ENCODE data around the gene CCNJ. TPM values are rescaled to one million over a fixed set of nuclear protein-coding genes. Genes with fewer than 3 reads are reported as not detected.

CCNJ gene
- total and polyA plus RNA-seq, 2 of the 13 experiments (the other 11 are each of a cell fraction or from before 2014, with no cell fraction given): 14.1 to 21.5 TPM

DNA sequence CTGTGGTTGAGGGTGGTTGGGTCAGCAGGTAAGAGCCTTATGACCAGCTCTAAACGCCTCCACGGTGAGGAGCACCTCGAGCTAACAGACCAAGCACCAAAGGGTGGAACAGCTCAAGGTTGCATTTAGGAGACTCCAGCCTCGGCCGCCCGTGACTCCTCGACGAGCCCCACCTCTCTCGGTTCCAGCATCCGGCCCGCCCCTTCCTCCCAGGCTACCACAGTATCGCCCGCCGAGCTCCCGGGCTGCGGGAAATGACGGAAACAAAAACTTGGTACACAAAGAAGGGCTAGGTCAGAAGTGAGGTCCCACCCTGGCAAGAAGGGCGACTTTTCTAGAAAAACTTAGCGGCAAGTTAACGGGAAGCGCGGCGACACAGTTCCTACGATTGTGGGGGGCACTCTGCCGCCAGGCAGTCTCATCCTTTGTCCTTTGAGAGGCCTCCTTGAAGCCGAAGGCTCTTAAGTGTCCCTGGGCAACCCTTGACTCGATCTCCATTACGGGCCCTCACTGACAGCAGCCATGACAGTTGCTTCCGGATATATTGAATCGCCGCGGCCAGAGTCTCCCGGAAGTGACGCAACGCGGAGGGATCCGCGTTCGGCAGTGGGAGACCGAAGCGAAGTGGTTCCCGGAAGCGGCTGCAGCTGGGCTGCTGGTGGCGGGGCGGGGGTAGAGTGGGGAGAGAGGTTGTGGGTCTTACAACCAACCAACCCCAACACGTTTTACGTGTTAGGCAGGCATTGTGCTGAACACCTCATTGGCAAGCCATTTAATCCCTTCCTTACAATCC lies 46.5 kb downstream of the CCNJ start (continued):
- TF ChIP-seq ZNF678 (CRISPR knock-in tag; IDR thresholded peaks at IDR 0.05) (no peak), NFIC (IDR thresholded peaks at IDR 0.05; ENCODE audit: low read length) (peak; percentile 71), GATA4 (IDR thresholded peaks at IDR 0.05; ENCODE audit: borderline replicate concordance, low read depth) (peak; percentile 31), PHF20 (CRISPR knock-in tag; IDR thresholded peaks at IDR 0.05) (peak; percentile 96), MIER2 (CRISPR knock-in tag; IDR thresholded peaks at IDR 0.05) (peak; percentile 55; the same call in 1 of the 2 replicates), ZNF570 (CRISPR knock-in tag; IDR thresholded peaks at IDR 0.05; ENCODE audit: borderline replicate concordance) (no peak), ZFP82 (CRISPR knock-in tag; IDR thresholded peaks at IDR 0.05; ENCODE audit: borderline replicate concordance) (no peak; the same call in 1 of the 2 replicates), BRF2 (CRISPR knock-in tag; IDR thresholded peaks at IDR 0.05) (peak; percentile 8; the same call in 1 of the 2 replicates), ONECUT2 (CRISPR knock-in tag; IDR thresholded peaks at IDR 0.05) (no peak), PRPF4 (IDR thresholded peaks at IDR 0.05; ENCODE audit: low read depth, low read length, poor library complexity, severe bottlenecking) (no peak), PAF1 (CRISPR knock-in tag; IDR thresholded peaks at IDR 0.05) (no peak), ZMYM2 (CRISPR knock-in tag; IDR thresholded peaks at IDR 0.05) (no peak), ATF4 (CRISPR knock-in tag; IDR thresholded peaks at IDR 0.05) (peak in 1 of 2 experiments; percentile 93; a peak in 2 of 4 replicates), POLR2AphosphoS2 (IDR thresholded peaks at IDR 0.05; ENCODE audit: low read depth, low read length) (peak; percentile 46; the same call in 1 of the 2 replicates), HNF1B (CRISPR knock-in tag; IDR thresholded peaks at IDR 0.05) (peak; percentile 73; the same call in 1 of the 2 replicates), KAT2B (IDR thresholded peaks at IDR 0.05; ENCODE audit: borderline replicate concordance, low read depth, low read length) (no peak), DZIP1 (CRISPR knock-in tag; IDR thresholded peaks at IDR 0.05) (no peak)
- TF ChIP-seq, protein P1, sequence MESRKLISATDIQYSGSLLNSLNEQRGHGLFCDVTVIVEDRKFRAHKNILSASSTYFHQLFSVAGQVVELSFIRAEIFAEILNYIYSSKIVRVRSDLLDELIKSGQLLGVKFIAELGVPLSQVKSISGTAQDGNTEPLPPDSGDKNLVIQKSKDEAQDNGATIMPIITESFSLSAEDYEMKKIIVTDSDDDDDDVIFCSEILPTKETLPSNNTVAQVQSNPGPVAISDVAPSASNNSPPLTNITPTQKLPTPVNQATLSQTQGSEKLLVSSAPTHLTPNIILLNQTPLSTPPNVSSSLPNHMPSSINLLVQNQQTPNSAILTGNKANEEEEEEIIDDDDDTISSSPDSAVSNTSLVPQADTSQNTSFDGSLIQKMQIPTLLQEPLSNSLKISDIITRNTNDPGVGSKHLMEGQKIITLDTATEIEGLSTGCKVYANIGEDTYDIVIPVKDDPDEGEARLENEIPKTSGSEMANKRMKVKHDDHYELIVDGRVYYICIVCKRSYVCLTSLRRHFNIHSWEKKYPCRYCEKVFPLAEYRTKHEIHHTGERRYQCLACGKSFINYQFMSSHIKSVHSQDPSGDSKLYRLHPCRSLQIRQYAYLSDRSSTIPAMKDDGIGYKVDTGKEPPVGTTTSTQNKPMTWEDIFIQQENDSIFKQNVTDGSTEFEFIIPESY (CRISPR knock-in tag; IDR thresholded peaks at IDR 0.05): peak; percentile 21; the same call in 1 of the 2 replicates
- TF ChIP-seq, protein P2, sequence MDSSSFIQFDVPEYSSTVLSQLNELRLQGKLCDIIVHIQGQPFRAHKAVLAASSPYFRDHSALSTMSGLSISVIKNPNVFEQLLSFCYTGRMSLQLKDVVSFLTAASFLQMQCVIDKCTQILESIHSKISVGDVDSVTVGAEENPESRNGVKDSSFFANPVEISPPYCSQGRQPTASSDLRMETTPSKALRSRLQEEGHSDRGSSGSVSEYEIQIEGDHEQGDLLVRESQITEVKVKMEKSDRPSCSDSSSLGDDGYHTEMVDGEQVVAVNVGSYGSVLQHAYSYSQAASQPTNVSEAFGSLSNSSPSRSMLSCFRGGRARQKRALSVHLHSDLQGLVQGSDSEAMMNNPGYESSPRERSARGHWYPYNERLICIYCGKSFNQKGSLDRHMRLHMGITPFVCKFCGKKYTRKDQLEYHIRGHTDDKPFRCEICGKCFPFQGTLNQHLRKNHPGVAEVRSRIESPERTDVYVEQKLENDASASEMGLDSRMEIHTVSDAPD (CRISPR knock-in tag; IDR thresholded peaks at IDR 0.05): no peak; the same call in 1 of the 2 replicates

All from HepG2 (cell line).